Cardiac muscle cell (in vitro differentiated cells and primary cell): Measurements from ENCODE around the gene CSNK1A1. TPM values are rescaled to one million over a fixed set of nuclear protein-coding genes. Genes with fewer than 3 reads are reported as not detected.
A peak's percentile ranks its signal among the peaks of the same experiment; 100 is the strongest.

ENCODE experiments used
- DNase-seq, 2 donors: peaks; one replicate each; pipeline versions ENCODE4 v3.0.0 to v3.0.0-alpha.2; 2010 to 2017; ENCODE audit warnings: low read depth in 1 of 2, low spot score in 1 of 2
- H3K27ac ChIP-seq: fragments of 200-600 bp; sonication (generic); 2 replicates; pipeline ENCODE4 v1.5.1; 2016
- H3K27me3 ChIP-seq: fragments of 200-600 bp; sonication (generic); 2 replicates; pipeline ENCODE4 v1.6.0; 2016; ENCODE audit warnings: control low read depth
- H3K36me3 ChIP-seq: fragments of 200-600 bp; sonication (generic); 2 replicates; pipeline ENCODE4 v1.5.1; 2016; ENCODE audit warnings: control low read depth
- H3K4me1 ChIP-seq: fragments of 200-600 bp; sonication (generic); 2 replicates; pipeline ENCODE4 v1.8.1; 2017; ENCODE audit warnings: low read depth, mild to moderate bottlenecking, mixed run types
- H3K4me3 ChIP-seq: fragments of 200-600 bp; sonication (generic); 2 replicates; pipeline ENCODE4 v1.5.1; 2016; ENCODE audit warnings: mild to moderate bottlenecking
- H3K9me3 ChIP-seq: fragments of 200-600 bp; sonication (generic); 2 replicates; pipeline ENCODE4 v1.5.1; 2017; ENCODE audit warnings: low read depth, mild to moderate bottlenecking, control low read depth
- polyA plus RNA-seq: library from polyadenylated mRNA; unstranded; fragments of >200 nt; fragmentation: Nextera tagmentation; extraction: Ambion mirVana; gene quantifications from 2 replicates; pipeline ENCODE4 v1.2.1, GENCODE V29; 2016
- total RNA-seq: library from RNA; depleted of rRNA; stranded (reverse); fragments of >200 nt; gene quantifications from 2 replicates; pipeline ENCODE4 v1.2.3, GENCODE V29; 2016
- TF ChIP-seq, protein P1 (sequence below): IDR thresholded peaks from 2 replicates; pipeline ENCODE4 v1.5.1; 2012; ENCODE audit warnings: low read depth, mild to moderate bottlenecking, low read length

CSNK1A1 gene
- total and polyA plus RNA-seq, 2 experiments from 2014 or later = 161 to 286 TPM

DNA sequence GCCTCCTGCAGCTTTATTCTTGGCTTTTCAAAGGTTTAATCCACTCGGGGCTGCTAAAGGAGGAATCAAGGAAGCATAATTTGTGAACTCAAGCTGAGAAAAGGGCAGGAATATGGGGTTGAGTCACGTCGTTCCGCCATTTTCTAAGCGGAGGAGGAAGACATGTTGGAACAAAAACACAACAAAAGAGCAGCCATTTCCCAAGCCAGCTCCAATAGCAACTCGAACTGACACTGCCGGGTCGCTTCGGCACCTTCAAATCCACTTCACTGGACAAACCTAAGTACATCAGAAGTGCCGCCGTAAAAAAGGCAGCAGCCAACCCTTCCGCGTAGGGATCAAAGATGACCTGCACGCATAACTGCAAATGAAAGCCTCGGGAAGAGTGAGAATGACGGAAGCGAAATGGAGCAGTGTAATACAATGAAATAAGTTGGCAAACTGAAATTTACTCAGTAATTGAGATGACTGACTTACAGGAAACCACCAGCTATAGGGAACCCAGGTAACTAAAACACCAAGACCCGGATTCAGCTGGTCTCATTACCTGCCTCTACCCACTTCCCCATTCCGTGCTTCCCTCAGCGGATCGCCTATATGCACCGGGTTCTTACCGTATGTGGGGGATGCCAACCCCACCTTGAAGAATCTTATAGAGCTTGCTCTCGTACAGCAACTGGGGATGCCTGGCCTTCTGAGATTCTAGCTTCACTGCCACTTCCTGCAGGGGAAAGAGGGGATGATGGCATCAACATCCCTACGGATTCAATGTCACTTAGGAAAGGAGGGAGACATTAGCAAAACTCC lies 1.6 kb downstream of the CSNK1A1 start:
- H3K4me3 ChIP-seq = peak overlapping the region; percentile 92
- peak; percentile 58 to 68 for DNase-seq
- peaks cover 29% of the 10 kb centered on the region for H3K36me3 ChIP-seq
- H3K4me1 ChIP-seq = peaks cover 11% of the 10 kb centered on the region
- H3K27me3 ChIP-seq = no peaks in the 10 kb centered on the region
- H3K27ac ChIP-seq = peak overlapping the region; percentile 97
- TF ChIP-seq, protein P1, sequence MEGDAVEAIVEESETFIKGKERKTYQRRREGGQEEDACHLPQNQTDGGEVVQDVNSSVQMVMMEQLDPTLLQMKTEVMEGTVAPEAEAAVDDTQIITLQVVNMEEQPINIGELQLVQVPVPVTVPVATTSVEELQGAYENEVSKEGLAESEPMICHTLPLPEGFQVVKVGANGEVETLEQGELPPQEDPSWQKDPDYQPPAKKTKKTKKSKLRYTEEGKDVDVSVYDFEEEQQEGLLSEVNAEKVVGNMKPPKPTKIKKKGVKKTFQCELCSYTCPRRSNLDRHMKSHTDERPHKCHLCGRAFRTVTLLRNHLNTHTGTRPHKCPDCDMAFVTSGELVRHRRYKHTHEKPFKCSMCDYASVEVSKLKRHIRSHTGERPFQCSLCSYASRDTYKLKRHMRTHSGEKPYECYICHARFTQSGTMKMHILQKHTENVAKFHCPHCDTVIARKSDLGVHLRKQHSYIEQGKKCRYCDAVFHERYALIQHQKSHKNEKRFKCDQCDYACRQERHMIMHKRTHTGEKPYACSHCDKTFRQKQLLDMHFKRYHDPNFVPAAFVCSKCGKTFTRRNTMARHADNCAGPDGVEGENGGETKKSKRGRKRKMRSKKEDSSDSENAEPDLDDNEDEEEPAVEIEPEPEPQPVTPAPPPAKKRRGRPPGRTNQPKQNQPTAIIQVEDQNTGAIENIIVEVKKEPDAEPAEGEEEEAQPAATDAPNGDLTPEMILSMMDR = no peak
- no peaks in the 10 kb centered on the region for H3K9me3 ChIP-seq

DNA sequence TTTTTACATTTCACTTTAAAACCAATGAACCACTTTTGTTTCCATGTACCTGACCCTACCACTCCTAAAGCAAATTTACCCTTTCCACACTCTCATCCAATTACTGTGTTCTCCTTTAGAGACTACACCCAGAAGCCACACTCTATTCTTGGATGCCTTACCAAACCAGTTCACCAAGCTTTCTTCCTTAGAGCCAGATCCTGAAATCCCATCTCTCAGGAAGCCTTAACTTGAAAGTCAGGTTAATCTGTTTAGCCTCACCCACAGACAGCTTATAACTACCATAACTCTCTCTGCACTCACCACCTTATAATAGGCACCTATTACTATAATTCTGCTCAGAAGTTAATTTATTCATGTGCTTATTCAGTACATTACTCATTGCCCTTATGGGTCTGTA lies 4.3 kb downstream of the CSNK1A1 start:
- no peaks in the 10 kb centered on the region for H3K27me3 ChIP-seq
- H3K4me1 ChIP-seq = peaks cover 27% of the 10 kb centered on the region
- no peak overlapping the region for H3K4me3 ChIP-seq
- H3K9me3 ChIP-seq = no peaks in the 10 kb centered on the region
- peaks cover 40% of the 10 kb centered on the region for H3K36me3 ChIP-seq
- peak overlapping the region; percentile 26 for H3K27ac ChIP-seq
- no peak for DNase-seq
- TF ChIP-seq, protein P1 = no peak

DNA sequence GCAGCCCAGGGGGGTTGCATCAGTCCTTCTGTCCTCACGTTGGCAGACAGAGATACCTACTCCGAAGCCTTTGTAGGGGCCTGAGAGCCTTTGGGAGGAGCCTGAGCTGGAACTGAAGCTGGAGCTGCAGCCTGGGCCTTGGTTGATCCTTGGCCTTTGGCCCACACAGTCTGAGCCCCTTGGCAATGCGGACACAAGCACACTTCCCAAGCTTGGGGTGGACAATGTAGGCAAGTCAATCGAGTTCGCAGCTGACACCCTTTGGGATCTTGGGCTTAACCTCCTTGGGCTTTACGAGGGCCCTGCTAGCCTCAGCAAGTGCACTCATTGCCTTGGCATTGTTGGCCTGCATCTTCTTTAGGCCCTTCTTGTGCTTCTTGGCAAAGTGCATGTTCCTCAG lies 5.9 kb downstream of the CSNK1A1 start:
- DNase-seq = no peak
- H3K4me1 ChIP-seq = peaks cover 27% of the 10 kb centered on the region
- TF ChIP-seq, protein P1 = no peak
- H3K9me3 ChIP-seq = no peaks in the 10 kb centered on the region
- peaks cover 40% of the 10 kb centered on the region for H3K36me3 ChIP-seq
- H3K27me3 ChIP-seq = no peaks in the 10 kb centered on the region
- peak overlapping the region; percentile 49 for H3K27ac ChIP-seq
- H3K4me3 ChIP-seq = no peak overlapping the region

DNA sequence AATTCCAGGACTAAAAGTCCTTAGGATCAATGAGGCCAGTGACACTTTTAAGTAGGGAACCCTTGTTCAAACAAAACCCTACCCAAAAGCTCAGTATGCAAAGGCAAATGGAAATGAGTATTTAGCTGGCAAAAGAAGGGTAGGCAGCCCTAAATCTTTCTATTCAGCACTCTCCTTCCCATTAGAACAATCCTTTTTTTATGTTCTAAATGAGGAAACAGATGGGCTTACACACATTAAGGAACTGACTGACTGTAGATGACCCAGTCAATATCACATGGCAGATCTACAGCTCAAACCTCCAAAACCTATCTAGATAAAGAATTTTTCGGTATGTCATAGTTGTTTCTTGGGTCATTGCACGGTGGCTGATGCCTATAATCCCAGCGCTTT lies 7.2 kb downstream of the CSNK1A1 start:
- Histone ChIP-seq H3K27ac (peak overlapping the region; percentile 75), H3K4me1 (peaks cover 36% of the 10 kb centered on the region), H3K9me3 (no peaks in the 10 kb centered on the region), H3K27me3 (no peaks in the 10 kb centered on the region), H3K4me3 (no peak overlapping the region), H3K36me3 (peaks cover 39% of the 10 kb centered on the region)
- TF ChIP-seq, protein P1 = no peak
- no peak for DNase-seq

DNA sequence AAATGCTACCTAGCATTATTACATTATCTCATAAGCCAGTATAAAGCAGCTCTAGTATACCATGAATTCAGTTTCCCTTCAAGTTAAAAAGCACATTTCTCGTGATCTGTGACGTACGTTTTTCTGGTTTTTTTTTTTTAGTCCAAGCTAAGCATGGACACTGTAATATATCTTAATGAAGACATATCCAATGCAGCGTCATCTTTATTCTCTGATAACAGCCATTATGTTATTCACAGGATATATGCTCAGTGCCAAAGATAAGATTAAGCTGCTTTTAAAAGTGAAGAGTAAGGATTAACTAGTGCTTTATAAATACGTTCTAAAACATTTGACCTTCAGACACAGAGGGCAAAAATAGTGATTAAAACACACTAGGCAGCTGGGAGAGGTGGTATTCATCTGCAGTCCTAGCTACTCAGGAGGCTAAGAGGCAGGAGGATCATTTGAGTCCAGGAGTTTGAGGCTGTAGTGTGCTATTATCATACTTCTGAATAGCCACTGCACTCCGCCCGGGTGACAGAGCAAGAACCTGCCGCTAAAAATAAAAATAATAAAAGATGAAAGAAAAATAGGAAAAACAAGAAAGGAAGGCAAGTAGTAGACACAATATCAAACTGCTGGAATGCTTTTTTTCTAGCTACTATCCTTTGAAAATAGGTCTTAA lies 7.7 kb downstream of the CSNK1A1 start:
- no peaks in the 10 kb centered on the region for H3K27me3 ChIP-seq
- TF ChIP-seq, protein P1 = no peak
- no peak overlapping the region for H3K4me3 ChIP-seq
- peaks cover 36% of the 10 kb centered on the region for H3K4me1 ChIP-seq
- H3K27ac ChIP-seq = peak overlapping the region; percentile 75
- peak; percentile 13 to 43 for DNase-seq
- no peaks in the 10 kb centered on the region for H3K9me3 ChIP-seq
- peaks cover 38% of the 10 kb centered on the region for H3K36me3 ChIP-seq
